Endothelial cell of umbilical vein (primary cell): ENCODE measurements around the gene PPP1R3G. TPM values are rescaled to one million over a fixed set of nuclear protein-coding genes. Genes with fewer than 3 reads are reported as not detected.

Source experiments
- BruUV-seq: library from RNA; stranded (reverse); fragments of 400-500 nt; replicated peaks from 2 replicates; lab custom pipeline; 2021; lab: Mats Ljungman, UMichigan
- CTCF ChIA-PET: fragments of 300-600, 350-600 bp; sonication (Branson Sonifier 250); formaldehyde crosslinking; loops from one replicate; lab custom pipeline; 2021; ENCODE audit warnings: antibody characterized with exemption, inconsistent platforms; lab: Charles Lee
- POLR2A ChIA-PET: fragments of 300-600, 350-600 bp; sonication (Branson Sonifier 250); formaldehyde crosslinking; loops from one replicate; lab custom pipeline; 2021; ENCODE audit warnings: antibody characterized with exemption, inconsistent platforms; lab: Charles Lee
- DNase-seq: peaks from one replicate; pipeline ENCODE4 v3.0.0-alpha.2; 2011; ENCODE audit warnings: low read depth, low spot score
- FAIRE-seq: peaks from 2 replicates; lab custom pipeline; 2011; peaks lifted over from hg19 to GRCh38; lab: Jason Lieb, UNC
- H2AFZ ChIP-seq: 2 replicates; pipeline ENCODE4 v1.6.0; 2012; ENCODE audit warnings: low read depth, low read length, control low read depth, inconsistent platforms
- H3K27ac ChIP-seq: 2 replicates; pipeline ENCODE4 v1.5.1; 2011; ENCODE audit warnings: low read depth, mild to moderate bottlenecking, control low read depth, low read length, moderate library complexity; ENCODE audit not compliant: insufficient read depth
- H3K27me3 ChIP-seq, 2 experiments: 2 replicates each; pipeline versions ENCODE4 v1.6.0 to v1.6.1; 2011; ENCODE audit warnings: low read length in 2 of 2, mixed read lengths in 1 of 2; ENCODE audit not compliant: control insufficient read depth in 2 of 2, insufficient read depth in 2 of 2
- H3K36me3 ChIP-seq, 2 experiments: 2 replicates in 1 of 2; 3 replicates in 1 of 2; pipeline ENCODE4 v1.5.1; 2011; ENCODE audit warnings: low read length in 2 of 2, mild to moderate bottlenecking in 1 of 2, moderate library complexity in 1 of 2; ENCODE audit not compliant: control insufficient read depth in 2 of 2, insufficient read depth in 2 of 2; ENCODE audit errors: extremely low read depth in 1 of 2
- H3K4me1 ChIP-seq: 3 replicates; pipeline ENCODE4 v1.5.1; 2011; ENCODE audit warnings: mild to moderate bottlenecking, low read length; ENCODE audit not compliant: control insufficient read depth, insufficient read depth; ENCODE audit errors: extremely low read depth
- H3K4me2 ChIP-seq: 2 replicates; pipeline ENCODE4 v1.6.1; 2011; ENCODE audit warnings: low read length, control low read depth, mixed read lengths; ENCODE audit not compliant: insufficient read depth
- H3K4me3 ChIP-seq, 3 experiments: fragments of 200-600 bp in 1 of 3; sonication (generic), shearing (Covaris generic) in 1 of 3; replicated peaks in 1 of 3; 2 replicates each; pipeline ENCODE4 v1.5.1; 2011 to 2016; ENCODE audit warnings: control low read depth in 3 of 3, low read length in 3 of 3, mild to moderate bottlenecking in 2 of 3, inconsistent platforms in 1 of 3, low read depth in 1 of 3, moderate library complexity in 1 of 3; ENCODE audit not compliant: insufficient read depth in 1 of 3
- H3K79me2 ChIP-seq: 2 replicates; pipeline ENCODE4 v1.6.0; 2012; ENCODE audit warnings: low read length, inconsistent platforms; ENCODE audit not compliant: control insufficient read depth, insufficient read depth
- H3K9ac ChIP-seq: replicated peaks from 2 replicates; pipeline ENCODE3; 2011; ENCODE audit warnings: low read length, control low read depth; ENCODE audit not compliant: insufficient read depth; ENCODE audit errors: extremely low read depth
- H3K9me1 ChIP-seq: replicated peaks from 3 replicates; pipeline ENCODE4 v1.6.0; 2011; ENCODE audit warnings: mild to moderate bottlenecking, low read length; ENCODE audit not compliant: control insufficient read depth, insufficient read depth; ENCODE audit errors: extremely low read depth
- H3K9me3 ChIP-seq: replicated peaks from 2 replicates; pipeline ENCODE4 v1.5.1; 2012; ENCODE audit warnings: low read length, inconsistent platforms; ENCODE audit not compliant: control insufficient read depth, insufficient read depth
- H4K20me1 ChIP-seq: replicated peaks from 2 replicates; pipeline ENCODE3; 2011; ENCODE audit warnings: mild to moderate bottlenecking, low read length; ENCODE audit not compliant: control insufficient read depth, insufficient read depth; ENCODE audit errors: extremely low read depth
- EZH2 ChIP-seq: IDR thresholded peaks from 2 replicates; pipeline ENCODE4 v1.6.1; 2012; ENCODE audit warnings: borderline replicate concordance, low read depth, mild to moderate bottlenecking, moderate library complexity, low read length, inconsistent platforms; ENCODE audit not compliant: severe bottlenecking
- FOS ChIP-seq: IDR thresholded peaks from 2 replicates; pipeline ENCODE4 v1.6.1; 2011; ENCODE audit warnings: mild to moderate bottlenecking, low read length, moderate library complexity, borderline replicate concordance; ENCODE audit not compliant: insufficient read depth
- GATA2 ChIP-seq: IDR thresholded peaks from 2 replicates; pipeline ENCODE4 v1.7.0; 2011; ENCODE audit warnings: low read depth, mild to moderate bottlenecking, moderate library complexity, mixed read lengths, low read length; ENCODE audit not compliant: insufficient read length, insufficient read depth
- JUN ChIP-seq: IDR thresholded peaks from 2 replicates; pipeline ENCODE4 v1.6.1; 2011; ENCODE audit warnings: borderline replicate concordance, low read depth; ENCODE audit not compliant: insufficient read length, insufficient read depth
- MYC ChIP-seq: IDR thresholded peaks from one replicate; pipeline ENCODE4 v1.6.1; 2011; ENCODE audit warnings: mild to moderate bottlenecking, low read depth, low read length
- POLR2A ChIP-seq: IDR thresholded peaks from 2 replicates; pipeline ENCODE4 v1.6.1; 2012; ENCODE audit warnings: low read depth, mild to moderate bottlenecking, control low read depth, low read length
- POLR2AphosphoS5 ChIP-seq: IDR thresholded peaks from 2 replicates; pipeline ENCODE4 v1.6.1; 2012; ENCODE audit warnings: low read depth, mild to moderate bottlenecking, control low read depth, low read length, moderate library complexity; ENCODE audit not compliant: insufficient read depth
- dilution Hi-C: fragments of 300-500 bp; cut with MboI; formaldehyde crosslinking; loops from one replicate; pipeline ENCODE4 v1.15.0; 2019; ENCODE audit warnings: low sequenced_read_pairs; ENCODE audit not compliant: extremely low pct_ligation_motif_present
- intact Hi-C: fragments of 100-400 bp; cut with micrococcal nuclease; formaldehyde crosslinking; loops from one replicate; pipeline ENCODE4 v1.10.0; 2022
- polyA plus RNA-seq, 4 experiments: library from polyadenylated mRNA; depleted of rRNA in 3 of 4; stranded (reverse) in 3 of 4; unstranded in 1 of 4; fragments of >200 nt; gene quantifications; 2 replicates each; pipeline versions ENCODE4 v1.2.1 to v1.2.3, GENCODE V29; 2011 to 2012; ENCODE audit warnings: missing spikeins in 1 of 4
- total RNA-seq: library from RNA; stranded (reverse); gene quantifications from 2 replicates; pipeline ENCODE4 v1.2.3, GENCODE V29; 2021
- TF ChIP-seq, protein P1 (sequence below): IDR thresholded peaks from 2 replicates; pipeline ENCODE4 v1.6.1; 2011; ENCODE audit not compliant: insufficient read depth, insufficient read length
- TF ChIP-seq, protein P2 (sequence below), 2 donors: IDR thresholded peaks; 1 replicate in 1 of 2; 2 replicates in 1 of 2; pipeline ENCODE4 v1.5.1; 2011; ENCODE audit warnings: low read length in 2 of 2, mild to moderate bottlenecking in 2 of 2, moderate library complexity in 2 of 2, control low read depth in 1 of 2, inconsistent platforms in 1 of 2, low read depth in 1 of 2; ENCODE audit not compliant: insufficient read depth in 1 of 2; ENCODE audit errors: extremely low read depth in 1 of 2

The PPP1R3G gene
- total and polyA plus RNA-seq, 2 donors (not counting 3 experiments of a cell fraction or from before 2014, with no cell fraction given): 0.04 to 0.09 TPM

DNA sequence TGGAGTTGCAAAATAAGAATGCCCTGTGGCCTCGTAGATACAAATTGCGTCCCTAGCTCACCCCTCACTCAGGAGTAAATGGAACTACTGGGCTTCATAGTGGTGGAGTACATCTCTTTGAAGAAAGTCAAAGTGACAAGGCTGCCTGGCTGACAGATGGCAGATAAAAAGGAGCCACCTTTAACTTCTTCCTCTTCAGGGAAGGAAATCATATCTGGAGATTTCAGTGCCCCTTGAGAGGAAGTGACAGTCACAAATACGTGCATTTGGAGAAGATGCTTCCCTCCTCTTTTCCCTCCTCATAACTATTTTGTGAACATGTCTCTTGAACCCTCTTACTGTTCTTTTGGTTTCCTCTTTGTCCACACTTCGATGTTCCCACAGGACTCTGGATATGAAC lies 43.2 kb downstream of the PPP1R3G start:
- no TSS peak for BruUV-seq
- H3K4me2 ChIP-seq: no peak overlapping the region
- ChIA-PET CTCF (interaction anchor here (1.8 kb wide), 1 partner anchor 15 kb away, joined by 5 read pairs; no protein-coding TSS in a partner anchor), POLR2A (no interaction called here)
- no peaks in the 10 kb centered on the region for H3K27me3 ChIP-seq
- H3K36me3 ChIP-seq: no peaks in the 10 kb centered on the region
- H3K9me3 ChIP-seq: no peaks in the 10 kb centered on the region
- DNase-seq: no peak
- dilution Hi-C loops: no loop called here
- H3K27ac ChIP-seq: no peak overlapping the region
- no peak for FAIRE-seq
- H3K9ac ChIP-seq: no peak overlapping the region
- no peaks in the 10 kb centered on the region for H3K9me1 ChIP-seq
- H3K4me1 ChIP-seq: peaks cover 15% of the 10 kb centered on the region
- no peak overlapping the region for H2AFZ ChIP-seq
- H4K20me1 ChIP-seq: no peaks in the 10 kb centered on the region
- TF ChIP-seq FOS (no peak), JUN (no peak), POLR2A (no peak), GATA2 (no peak)
- TF ChIP-seq, protein P1, sequence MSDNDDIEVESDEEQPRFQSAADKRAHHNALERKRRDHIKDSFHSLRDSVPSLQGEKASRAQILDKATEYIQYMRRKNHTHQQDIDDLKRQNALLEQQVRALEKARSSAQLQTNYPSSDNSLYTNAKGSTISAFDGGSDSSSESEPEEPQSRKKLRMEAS: no peak
- H3K79me2 ChIP-seq: no peaks in the 10 kb centered on the region
- no peak overlapping the region for H3K4me3 ChIP-seq
- intact Hi-C loops: no loop called here

DNA sequence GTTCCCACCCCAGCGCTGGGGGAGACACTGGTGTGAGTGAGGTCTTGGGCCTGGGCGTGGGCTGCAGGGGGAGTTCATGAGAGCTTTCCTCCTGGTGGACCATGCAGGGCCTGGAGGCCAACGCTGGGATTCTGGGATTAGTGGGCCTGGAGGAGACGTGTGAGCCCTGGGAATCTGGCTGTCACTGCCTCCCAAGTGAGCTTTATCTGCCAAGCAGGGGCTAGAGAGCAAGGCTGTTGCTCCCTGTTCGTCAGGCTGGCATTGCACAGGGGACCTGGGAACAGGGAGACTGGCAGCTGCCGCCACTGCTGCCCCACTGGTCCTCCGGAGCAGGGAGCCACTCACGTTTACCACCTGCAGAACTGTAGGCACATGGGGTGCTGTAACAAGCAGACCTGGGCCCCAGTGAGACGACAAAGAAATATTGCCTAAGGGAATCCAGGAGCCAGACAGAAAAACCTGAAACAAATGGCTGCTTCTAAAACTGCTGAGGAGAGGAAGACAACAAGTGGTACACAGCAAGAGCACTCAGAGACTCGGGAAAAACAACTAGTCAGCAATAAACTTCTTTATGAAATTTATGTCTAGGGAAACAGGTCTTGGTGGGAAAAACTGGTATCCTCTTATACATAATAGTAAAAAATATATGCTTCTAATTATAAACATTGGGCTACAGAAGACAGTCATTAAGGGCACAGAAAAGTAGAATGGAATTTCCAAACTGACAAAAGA lies 45.2 kb downstream of the PPP1R3G start:
- ChIA-PET POLR2A (no interaction called here), CTCF (interaction anchor here (1.8 kb wide), 1 partner anchor 13 kb away, joined by 5 read pairs; no protein-coding TSS in a partner anchor)
- TF ChIP-seq GATA2: no peak
- no peak for TF ChIP-seq POLR2A
- TF ChIP-seq MYC: no peak
- no peak for TF ChIP-seq FOS
- TF ChIP-seq, protein P1: no peak
- no peak for TF ChIP-seq JUN
- TF ChIP-seq, protein P2, sequence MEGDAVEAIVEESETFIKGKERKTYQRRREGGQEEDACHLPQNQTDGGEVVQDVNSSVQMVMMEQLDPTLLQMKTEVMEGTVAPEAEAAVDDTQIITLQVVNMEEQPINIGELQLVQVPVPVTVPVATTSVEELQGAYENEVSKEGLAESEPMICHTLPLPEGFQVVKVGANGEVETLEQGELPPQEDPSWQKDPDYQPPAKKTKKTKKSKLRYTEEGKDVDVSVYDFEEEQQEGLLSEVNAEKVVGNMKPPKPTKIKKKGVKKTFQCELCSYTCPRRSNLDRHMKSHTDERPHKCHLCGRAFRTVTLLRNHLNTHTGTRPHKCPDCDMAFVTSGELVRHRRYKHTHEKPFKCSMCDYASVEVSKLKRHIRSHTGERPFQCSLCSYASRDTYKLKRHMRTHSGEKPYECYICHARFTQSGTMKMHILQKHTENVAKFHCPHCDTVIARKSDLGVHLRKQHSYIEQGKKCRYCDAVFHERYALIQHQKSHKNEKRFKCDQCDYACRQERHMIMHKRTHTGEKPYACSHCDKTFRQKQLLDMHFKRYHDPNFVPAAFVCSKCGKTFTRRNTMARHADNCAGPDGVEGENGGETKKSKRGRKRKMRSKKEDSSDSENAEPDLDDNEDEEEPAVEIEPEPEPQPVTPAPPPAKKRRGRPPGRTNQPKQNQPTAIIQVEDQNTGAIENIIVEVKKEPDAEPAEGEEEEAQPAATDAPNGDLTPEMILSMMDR (IDR thresholded peaks at IDR 0.05; ENCODE audit: extremely low read depth in 1 of 2, insufficient read depth in 1 of 2, low read depth in 1 of 2, low read length in 2 of 2): no peak
- TF ChIP-seq POLR2AphosphoS5: no peak
- no peak for TF ChIP-seq EZH2
- Histone ChIP-seq H4K20me1 (no peaks in the 10 kb centered on the region), H3K4me3 (no peak overlapping the region), H3K27ac (no peak overlapping the region), H3K79me2 (no peaks in the 10 kb centered on the region), H3K4me1 (peaks cover 15% of the 10 kb centered on the region), H3K9me1 (no peaks in the 10 kb centered on the region), H3K9ac (no peak overlapping the region), H3K36me3 (no peaks in the 10 kb centered on the region), H3K9me3 (no peaks in the 10 kb centered on the region), H3K4me2 (no peak overlapping the region), H3K27me3 (no peaks in the 10 kb centered on the region), H2AFZ (no peak overlapping the region)
- dilution Hi-C loops (no loop called here), intact Hi-C loops (no loop called here)
- DNase-seq (no peak), FAIRE-seq (no peak)
- no TSS peak for BruUV-seq
